Measurements from ENCODE around the gene RGS1. TPM values are rescaled to one million over a fixed set of nuclear protein-coding genes. Genes with fewer than 3 reads are reported as not detected.

The RGS1 gene
- total RNA-seq, 4 donors from 2014 or later: 23.9 to 85.6 (median 53.1) TPM

GRCh38 chr1:192589813-192590212 is 14.2 kb downstream of the RGS1 start:
- TF ChIP-seq POLR2A (IDR thresholded peaks at IDR 0.05): no peak
- no peak for TF ChIP-seq CTCF (IDR thresholded peaks at IDR 0.05)
- DNase-seq (ENCODE audit: low spot score in 2 of 2): no peak
- H3K4me3 ChIP-seq (ENCODE audit: low read depth, poor library complexity, severe bottlenecking): no peak overlapping the region
- WGBS, 2 donors: 69 to 92% methylated on average over 3 of the region's 3 CpGs
- intact Hi-C loops (cut with DNase I; ENCODE audit: low total_unique reads): loop anchor here (10.0 kb wide), 1 partner anchor 1405 kb away; no protein-coding TSS in a partner anchor

DNA sequence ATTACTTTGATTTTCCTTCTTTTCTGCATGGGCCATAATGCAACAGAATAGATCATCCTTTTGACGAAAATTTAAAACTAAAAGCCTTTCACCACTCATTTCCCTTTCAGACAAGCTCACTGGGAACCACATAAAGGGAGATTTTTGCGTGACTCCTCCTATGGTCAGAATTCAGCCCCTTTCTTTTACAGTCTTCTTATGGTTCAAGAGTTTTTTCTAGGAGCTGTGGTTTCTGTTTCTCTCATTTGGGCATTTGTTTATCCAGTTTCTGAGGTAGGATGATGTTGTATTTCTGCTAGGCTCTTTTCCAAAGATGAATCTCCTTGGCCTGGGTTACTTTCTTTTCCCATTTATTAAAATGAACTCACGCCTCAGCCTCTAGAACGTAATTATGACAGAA is 16.9 kb downstream of the RGS1 start:
- H3K4me3 ChIP-seq (ENCODE audit: low read depth, poor library complexity, severe bottlenecking): no peak overlapping the region
- intact Hi-C loops (cut with DNase I; ENCODE audit: low total_unique reads): no loop called here
- DNase-seq (ENCODE audit: low spot score in 2 of 2): no peak
- TF ChIP-seq CTCF (IDR thresholded peaks at IDR 0.05): no peak
- TF ChIP-seq POLR2A (IDR thresholded peaks at IDR 0.05): no peak
- 57 to 72% methylated on average over 4 of the region's 4 CpGs for WGBS, 2 donors

DNA sequence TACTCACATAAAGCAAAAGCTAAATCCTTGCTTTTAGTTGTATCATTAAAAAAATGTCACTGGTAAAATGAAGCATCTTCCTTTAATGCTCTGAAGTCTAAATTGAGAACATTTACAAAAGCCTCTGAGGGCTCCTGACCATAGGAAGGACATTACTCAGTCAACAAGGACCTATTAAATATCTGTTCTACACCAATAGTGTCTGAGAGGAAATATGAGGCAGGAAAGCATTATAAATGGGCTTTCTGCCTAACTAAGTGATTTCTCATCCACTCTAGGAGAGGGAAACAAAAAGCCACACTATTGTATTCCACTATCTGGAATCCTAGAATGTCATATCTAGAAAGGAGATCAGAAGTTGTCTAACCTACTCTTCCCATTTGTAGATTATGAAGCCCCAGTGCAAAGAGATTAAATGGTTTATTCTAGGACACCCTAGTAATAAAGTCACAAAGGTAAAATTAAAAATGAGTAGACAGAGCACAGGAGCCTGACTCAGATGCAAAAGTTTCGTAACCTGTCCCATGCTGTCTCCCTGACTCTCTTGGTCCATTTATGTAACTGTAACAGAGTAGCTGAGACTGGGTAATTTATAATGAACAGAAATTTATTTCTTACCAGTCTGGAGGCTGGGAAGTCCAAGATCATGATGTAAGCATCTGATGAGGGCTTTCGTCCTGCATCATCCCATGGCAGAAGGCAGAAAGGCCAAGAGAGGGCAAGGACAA is 17.6 kb downstream of the RGS1 start:
- 96% methylated on average over 2 of the region's 2 CpGs for WGBS, 2 donors
- no peak for DNase-seq (ENCODE audit: low spot score in 2 of 2)
- no peak overlapping the region for H3K4me3 ChIP-seq (ENCODE audit: low read depth, poor library complexity, severe bottlenecking)
- TF ChIP-seq CTCF (IDR thresholded peaks at IDR 0.05) (no peak), POLR2A (IDR thresholded peaks at IDR 0.05) (no peak)
- intact Hi-C loops (cut with DNase I; ENCODE audit: low total_unique reads): no loop called here

DNA sequence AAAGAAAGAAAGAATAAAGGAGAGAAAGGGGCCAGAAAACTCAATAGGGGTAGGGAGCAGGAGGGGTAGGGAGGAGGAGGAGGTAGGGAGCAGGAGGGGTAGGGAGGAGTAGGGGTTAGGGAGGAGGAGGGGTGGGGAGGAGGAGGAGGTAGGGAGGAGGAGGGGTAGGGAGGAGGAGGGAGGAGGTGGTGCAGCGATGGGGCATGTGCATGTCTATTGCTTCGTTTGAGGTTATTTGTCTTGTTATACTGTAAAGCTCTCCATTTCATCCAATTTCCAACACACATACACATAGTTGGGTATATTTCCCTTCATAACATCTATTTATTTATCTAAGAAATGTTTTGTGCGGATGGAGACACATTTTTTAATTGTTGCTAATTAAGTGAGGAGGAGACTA is 19.7 kb downstream of the RGS1 start:
- TF ChIP-seq POLR2A (IDR thresholded peaks at IDR 0.05) (no peak), CTCF (IDR thresholded peaks at IDR 0.05) (no peak)
- 79 to 93% methylated on average over 3 of the region's 3 CpGs for WGBS, 2 donors
- intact Hi-C loops (cut with DNase I; ENCODE audit: low total_unique reads): no loop called here
- H3K4me3 ChIP-seq (ENCODE audit: low read depth, poor library complexity, severe bottlenecking): no peak overlapping the region
- no peak for DNase-seq (ENCODE audit: low spot score in 2 of 2)

- DNase-seq (ENCODE audit: low spot score in 2 of 2): no peak
- H3K4me3 ChIP-seq (ENCODE audit: low read depth, poor library complexity, severe bottlenecking): no peak overlapping the region
- intact Hi-C loops (cut with DNase I; ENCODE audit: low total_unique reads): no loop called here
- 79 to 89% methylated on average over 3 of the region's 3 CpGs for WGBS, 2 donors
- TF ChIP-seq POLR2A (IDR thresholded peaks at IDR 0.05) (no peak), CTCF (IDR thresholded peaks at IDR 0.05) (no peak)
Observed at GRCh38 chr1:192598589-192598988, 23.0 kb downstream of the RGS1 start.

DNA sequence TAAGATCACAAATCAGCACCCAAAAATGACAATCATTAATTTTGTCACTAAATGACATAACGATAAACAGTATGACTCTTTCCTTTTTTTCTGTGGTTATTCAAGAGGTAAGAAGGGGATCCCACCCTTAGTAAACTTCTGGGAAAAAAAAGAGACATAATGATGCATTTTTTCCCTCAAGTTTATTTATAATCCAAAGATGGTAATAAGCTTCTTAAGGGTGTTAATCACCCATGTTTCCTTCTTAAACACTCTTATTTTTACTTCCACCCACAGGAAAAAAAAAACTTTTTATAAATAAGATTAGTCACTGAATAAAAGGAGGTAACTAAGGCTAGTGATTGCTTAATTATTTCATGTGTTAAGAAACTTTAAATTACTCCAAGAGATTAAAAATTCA is 24.7 kb downstream of the RGS1 start:
- no peak for DNase-seq (ENCODE audit: low spot score in 2 of 2)
- WGBS, 2 donors: 82 to 88% methylated on average over 1 of the region's 1 CpG
- H3K4me3 ChIP-seq (ENCODE audit: low read depth, poor library complexity, severe bottlenecking): no peak overlapping the region
- intact Hi-C loops (cut with DNase I; ENCODE audit: low total_unique reads): loop anchor here (10.0 kb wide), 1 partner anchor 125 kb away; no protein-coding TSS in a partner anchor
- TF ChIP-seq CTCF (IDR thresholded peaks at IDR 0.05): no peak
- no peak for TF ChIP-seq POLR2A (IDR thresholded peaks at IDR 0.05)
